ENCODE results near the gene ACR. TPM values are rescaled to one million over a fixed set of nuclear protein-coding genes. Genes with fewer than 3 reads are reported as not detected.
"Not testable (repeated sequence)": the region's sequence is repeated elsewhere in the genome, so short reads cannot be mapped to it uniquely, and the experiment has no call there.

ACR gene
- total RNA-seq, 1 experiment from 2014 or later, result not detected

GRCh38 chr22:50786936-50787335 is 48.9 kb downstream of the ACR start:
- H3K4me3 ChIP-seq (ENCODE audit: insufficient read depth, low read depth, low read length); H3K36me3 ChIP-seq (replicated peaks; ENCODE audit: control insufficient read depth, insufficient read depth, low read length); DNase-seq: not testable (repeated sequence)

More at GRCh38 chr22:50786936-50787335, 48.9 kb downstream of the ACR start:
- not testable (repeated sequence) for H3K27me3 ChIP-seq (ENCODE audit: control insufficient read depth, insufficient read depth, low read length)

Other genes starting within 250 kb of the ACR start
- gene LMF2, start 230.5 kb upstream of the ACR start, total RNA-seq (2014; rRNA removed; shearing (Covaris generic)), result 19.0 and 28.1 TPM in 2 replicates
- gene NCAPH2, start 230.0 kb upstream of the ACR start, total RNA-seq (2014; rRNA removed; shearing (Covaris generic)), result 74.1 and 86.5 TPM in 2 replicates
- gene SCO2, start 212.6 kb upstream of the ACR start, total RNA-seq (2014; rRNA removed; shearing (Covaris generic)), result 1.2 TPM in 1 of 2 replicates, not detected in the other
- 0.55 and 1.1 TPM in 2 replicates for gene TYMP, start 208.2 kb upstream of the ACR start, total RNA-seq (2014; rRNA removed; shearing (Covaris generic))
- gene KLHDC7B, start 192.3 kb upstream of the ACR start, total RNA-seq (2014; rRNA removed; shearing (Covaris generic)), result not detected in 2 replicates
- not detected in 2 replicates for gene SYCE3, start 175.3 kb upstream of the ACR start, total RNA-seq (2014; rRNA removed; shearing (Covaris generic))
- gene CPT1B, start 159.8 kb upstream of the ACR start, total RNA-seq (2014; rRNA removed; shearing (Covaris generic)), result 24.0 and 27.6 TPM in 2 replicates
- gene CHKB, start 155.4 kb upstream of the ACR start, total RNA-seq (2014; rRNA removed; shearing (Covaris generic)), result 42.1 and 54.5 TPM in 2 replicates
- 1.7 and 3.4 TPM in 2 replicates for gene MAPK8IP2, start 137.4 kb upstream of the ACR start, total RNA-seq (2014; rRNA removed; shearing (Covaris generic))
- gene ARSA, start 110.1 kb upstream of the ACR start, total RNA-seq (2014; rRNA removed; shearing (Covaris generic)), result 9.5 and 11.3 TPM in 2 replicates
- gene SHANK3, start 65.4 kb upstream of the ACR start, total RNA-seq (2014; rRNA removed; shearing (Covaris generic)), result 1.8 and 2.1 TPM in 2 replicates
- 8.6 and 17.1 TPM in 2 replicates for gene RABL2B, start 45.4 kb downstream of the ACR start, total RNA-seq (2014; rRNA removed; shearing (Covaris generic))